ENCODE measurements around the gene CSNK1E.
"Not testable (repeated sequence)": the region's sequence is repeated elsewhere in the genome, so short reads cannot be mapped to it uniquely, and the experiment has no call there.

CSNK1E gene

DNA sequence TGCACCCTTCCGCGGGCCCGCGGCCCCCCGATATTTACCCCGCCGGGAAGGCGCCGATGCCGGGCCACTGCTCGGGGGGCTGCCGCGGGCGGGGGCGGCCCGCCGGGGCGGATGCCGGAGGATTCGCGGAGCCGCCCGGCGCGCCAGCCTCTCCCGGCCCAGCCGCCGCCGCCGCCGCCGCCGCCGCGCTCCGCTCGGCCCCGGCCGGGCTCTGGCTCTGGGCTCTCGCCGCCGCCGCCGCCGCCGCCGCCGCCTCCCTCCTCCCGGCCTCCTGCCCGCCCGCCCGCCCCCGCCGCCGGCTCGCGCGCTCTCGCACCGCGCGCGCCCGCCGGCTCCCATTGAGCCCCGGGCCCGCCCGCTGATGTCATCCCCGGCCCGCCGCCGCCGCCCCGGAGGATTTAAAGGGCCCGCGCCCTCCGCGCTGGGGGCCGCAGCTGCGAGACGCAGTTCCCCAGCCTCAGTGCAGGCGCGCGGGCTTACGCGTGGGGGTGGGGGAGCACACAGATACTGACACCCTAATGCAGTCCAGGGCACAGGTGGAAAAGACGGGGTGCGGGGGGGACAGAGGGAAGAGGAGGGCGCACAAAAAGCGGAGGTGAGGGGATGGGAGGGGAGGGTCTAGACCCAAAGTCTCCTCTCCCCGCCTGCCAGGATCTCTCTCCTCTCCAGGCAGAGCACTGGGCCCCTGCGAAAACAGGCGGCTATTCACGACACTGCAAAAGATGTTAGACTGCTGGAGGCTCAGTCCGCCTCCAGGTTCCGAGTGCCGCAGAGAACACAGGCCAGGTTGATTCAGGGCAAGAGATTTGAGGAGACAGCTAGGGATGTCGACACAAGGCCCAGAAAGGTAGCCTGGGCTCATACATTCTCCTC is at the start of gene CSNK1E:
Gene CSNK1E, minus strand, starts transcription at position 312 of the 873 bp plus-strand sequence. CDS start 3,276 bp downstream, outside the sequence.
- peak in 2 of 4 experiments; percentile 54 to 55 for DNase-seq (ENCODE audit: low read depth in 4 of 4, low spot score in 1 of 4)

DNA sequence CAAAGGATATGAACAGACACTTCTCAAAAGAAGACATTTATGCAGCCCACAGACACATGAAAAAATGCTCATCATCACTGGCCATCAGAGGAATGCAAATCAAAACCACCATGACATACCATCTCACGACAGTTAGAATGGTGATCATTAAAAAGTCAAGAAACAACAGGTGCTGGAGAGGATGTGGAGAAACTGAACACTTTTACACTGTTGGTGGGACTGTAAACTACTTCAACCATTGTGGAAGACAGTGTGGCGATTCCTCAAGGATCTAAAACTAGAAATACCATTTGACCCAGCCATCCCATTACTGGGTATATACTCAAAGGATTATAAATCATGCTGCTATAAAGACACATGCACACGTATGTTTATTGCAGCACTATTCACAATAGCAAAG is 48.6 kb upstream of the CSNK1E start:
- not testable (repeated sequence) for DNase-seq (ENCODE audit: low read depth in 4 of 4, low spot score in 1 of 4)

DNA sequence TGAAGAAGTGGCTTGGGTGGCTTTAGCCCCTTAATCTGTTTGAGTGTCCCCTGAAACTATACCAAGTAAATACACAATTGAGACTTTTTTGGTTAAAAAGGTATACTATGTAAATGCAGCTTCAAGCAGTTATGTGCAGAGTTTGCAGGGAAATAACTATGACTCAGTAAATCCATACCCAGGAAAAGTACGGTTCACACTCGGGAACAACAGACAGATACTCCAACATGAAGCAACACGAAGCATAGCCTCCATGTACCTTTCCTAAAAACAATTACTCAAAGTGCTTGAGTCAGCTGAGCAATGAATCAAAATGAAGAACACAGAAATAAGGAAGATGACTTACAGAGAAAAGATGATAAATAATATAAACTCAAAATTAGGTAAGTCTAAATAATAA is 47.9 kb upstream of the CSNK1E start:
- DNase-seq (ENCODE audit: low read depth in 4 of 4, low spot score in 1 of 4), result not testable (repeated sequence)

DNA sequence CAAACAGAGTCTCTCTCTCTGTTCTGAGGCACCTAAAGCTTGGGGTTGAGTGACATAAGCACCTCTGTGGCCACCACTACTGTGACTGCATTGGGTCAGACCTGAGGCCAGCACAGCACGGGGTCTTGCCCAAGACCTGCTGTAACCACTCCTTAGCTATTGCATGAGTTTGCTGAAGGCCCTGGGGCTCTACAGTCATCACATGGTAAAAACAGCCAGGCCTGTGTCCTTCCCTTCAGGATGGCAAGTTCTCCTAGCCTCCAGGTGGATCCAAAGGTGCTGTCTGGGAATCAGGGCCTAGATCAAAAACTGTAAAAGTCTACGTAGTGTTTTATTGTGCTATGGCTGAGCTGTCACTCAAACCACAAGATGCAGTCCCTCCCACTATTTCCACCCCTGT is 43.3 kb upstream of the CSNK1E start:
- DNase-seq (ENCODE audit: low read depth in 4 of 4, low spot score in 1 of 4), result not testable (repeated sequence)

DNA sequence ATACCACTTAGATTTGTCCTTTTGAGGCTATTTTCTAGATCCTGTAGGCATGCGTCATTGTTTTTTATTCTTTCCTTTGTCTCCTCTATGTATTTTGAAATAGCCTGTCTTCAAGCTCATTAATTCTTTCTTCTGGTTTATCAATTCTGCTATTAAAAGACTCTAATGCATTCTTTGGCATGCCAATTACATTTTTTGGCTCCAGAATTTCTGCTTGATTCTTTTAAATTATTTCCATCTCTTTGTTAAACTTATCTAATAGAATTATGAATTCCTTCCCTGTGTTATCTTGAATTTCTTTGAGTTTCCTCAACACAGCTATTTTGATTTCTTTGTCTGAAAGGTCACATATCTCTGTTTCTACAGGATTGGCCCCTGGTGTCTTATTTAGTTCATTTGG is 42.6 kb upstream of the CSNK1E start:
- not testable (repeated sequence) for DNase-seq (ENCODE audit: low read depth in 4 of 4, low spot score in 1 of 4)

DNA sequence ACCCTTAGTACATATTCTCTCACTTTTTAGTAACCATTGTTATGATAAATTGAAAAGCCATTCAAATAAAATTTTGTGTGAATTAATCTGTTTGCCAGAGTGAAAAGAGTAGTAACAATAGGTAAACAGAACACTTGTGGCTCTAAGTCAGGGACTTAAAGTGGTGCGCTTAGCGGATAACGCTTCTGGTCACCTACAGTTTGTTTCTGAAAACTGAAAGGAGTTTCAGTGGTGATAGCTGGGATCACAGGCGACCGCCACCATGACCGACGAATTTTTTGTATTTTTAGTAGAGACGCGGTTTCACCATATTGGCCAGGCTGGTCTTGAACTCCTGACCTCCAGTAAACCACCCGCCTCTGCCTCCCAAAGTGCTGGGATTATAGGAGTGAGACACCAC is 40.7 kb upstream of the CSNK1E start:
- not testable (repeated sequence) for DNase-seq (ENCODE audit: low read depth in 4 of 4, low spot score in 1 of 4)

DNA sequence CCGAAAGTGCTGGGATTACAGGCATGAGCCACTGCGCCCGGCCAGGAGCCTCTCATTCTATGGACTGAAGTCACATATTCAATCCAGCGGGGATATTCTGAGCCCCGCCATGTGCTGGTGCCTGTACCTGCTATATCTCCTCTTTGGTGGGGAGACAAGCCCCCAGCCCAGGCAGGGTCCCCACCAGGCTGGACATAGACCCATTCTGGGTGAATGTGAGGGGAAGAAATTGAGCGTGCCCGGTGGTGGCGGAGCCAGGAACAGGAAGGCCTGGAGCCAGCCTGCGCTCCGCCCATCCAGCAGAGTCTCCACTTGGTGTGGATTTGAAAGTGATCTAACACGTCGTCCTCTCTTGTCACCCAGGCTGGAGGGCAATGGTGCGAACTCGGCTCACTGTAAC is 38.0 kb upstream of the CSNK1E start:
- no peak for DNase-seq (ENCODE audit: low read depth in 4 of 4, low spot score in 1 of 4)

DNA sequence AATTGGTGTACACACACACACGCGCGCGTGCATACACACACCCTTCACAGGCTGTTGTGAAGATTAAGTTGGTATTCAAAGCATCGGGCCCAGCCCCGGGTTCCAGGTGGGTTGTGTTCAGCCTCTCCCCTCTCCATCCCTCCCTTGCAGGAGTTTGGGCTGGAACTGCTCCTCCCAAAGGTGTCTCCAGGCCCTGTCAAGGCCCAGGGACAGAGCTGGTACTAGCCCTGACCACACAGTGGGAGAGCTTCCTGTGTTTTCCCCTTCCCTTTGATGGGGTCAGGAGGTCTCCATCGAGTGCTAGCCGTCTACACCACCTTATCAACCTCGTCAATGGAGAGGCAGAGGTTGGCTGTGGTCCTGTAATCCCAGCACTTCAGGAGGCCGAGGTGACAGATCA is 36.5 kb upstream of the CSNK1E start:
- no peak for DNase-seq (ENCODE audit: low read depth in 4 of 4, low spot score in 1 of 4)

DNA sequence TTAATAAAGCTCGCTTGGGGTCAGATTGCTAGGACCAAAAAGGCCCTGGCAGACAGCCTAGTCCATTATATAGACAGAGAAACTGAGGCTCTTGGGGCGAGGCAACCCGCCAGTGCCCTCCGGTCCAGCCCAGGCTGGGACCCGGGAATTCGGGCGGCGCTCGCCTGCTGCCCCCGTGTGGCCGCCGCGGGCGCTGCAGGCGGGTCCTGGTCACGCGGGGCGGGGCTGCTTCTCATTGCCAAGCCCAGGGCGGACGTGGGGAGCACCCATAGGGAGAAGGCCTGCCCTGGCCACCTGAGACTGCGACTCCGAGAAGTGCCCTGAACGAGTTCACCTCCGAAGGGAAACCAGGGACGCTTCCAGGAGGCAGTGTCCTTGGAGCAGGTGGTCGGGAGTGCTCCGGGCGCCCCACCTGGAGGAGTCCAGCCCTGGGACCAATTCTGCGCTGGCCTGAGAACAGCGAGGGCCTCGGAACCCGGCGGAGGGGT is 36.0 kb upstream of the CSNK1E start:
- peak; percentile 18 to 62 (median 51) for DNase-seq (ENCODE audit: low read depth in 4 of 4, low spot score in 1 of 4)

DNA sequence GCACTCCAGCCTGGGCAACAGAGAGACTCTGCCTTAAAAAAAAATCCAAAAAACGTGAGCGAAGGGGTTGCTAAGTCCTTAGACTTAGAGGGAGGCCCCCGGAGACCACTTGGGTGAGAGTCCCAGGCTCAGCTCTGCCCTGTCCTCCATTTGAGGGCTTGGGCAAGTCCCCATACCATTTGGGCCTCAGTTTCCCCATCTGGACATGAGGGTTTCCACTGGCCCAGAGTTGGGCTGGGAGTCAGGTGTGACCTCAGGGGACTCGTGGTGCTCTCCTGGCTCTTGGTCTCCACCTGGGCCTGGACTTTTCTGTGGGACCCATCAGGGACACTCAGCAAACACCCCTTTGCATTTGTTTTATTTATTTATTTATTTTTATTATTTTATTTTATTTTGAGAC is 35.2 kb upstream of the CSNK1E start:
- no peak for DNase-seq (ENCODE audit: low read depth in 4 of 4, low spot score in 1 of 4)

DNA sequence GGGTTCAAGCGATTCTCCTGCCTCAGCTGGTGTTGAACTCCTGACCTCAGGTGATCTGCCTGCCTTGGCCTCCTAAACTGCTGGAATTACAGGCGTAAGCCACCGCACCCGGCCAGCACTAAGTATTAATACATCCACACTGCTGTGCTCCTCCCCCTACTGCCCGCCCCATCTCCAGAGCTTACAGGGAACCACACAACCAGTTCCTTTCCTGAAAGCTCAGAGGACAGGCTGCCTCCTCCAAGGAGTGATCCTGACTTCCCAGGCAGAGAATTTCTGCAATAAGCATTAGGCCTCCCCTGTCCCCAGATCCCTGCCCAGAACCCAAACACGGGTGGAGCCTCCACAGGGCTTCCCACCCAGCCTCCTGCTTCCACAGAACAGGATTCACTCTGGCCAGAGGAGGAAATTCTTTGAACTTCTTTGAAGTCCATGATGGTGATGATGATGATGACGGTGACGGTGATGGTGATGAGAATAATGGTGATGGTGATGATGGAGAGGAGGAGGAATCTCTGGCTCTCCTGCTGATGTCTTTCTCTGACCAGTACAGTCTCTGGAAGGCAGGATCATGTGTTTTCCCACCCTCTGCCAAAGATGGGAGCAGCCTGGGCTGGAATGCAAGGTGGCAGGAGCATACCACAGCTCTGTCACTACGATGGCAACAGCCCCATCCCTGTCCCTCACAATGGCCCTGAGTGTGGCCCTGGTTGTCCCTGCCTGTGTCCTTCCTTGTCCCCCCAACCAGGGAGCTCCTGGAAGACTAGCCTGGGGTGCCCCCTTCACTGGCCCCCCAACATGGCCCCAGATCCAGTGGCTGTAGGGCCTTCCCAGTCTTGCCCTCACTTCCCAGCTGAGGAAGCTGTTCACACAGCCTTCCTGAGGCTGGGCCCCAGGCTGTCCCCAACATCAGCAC is 33.5 kb upstream of the CSNK1E start:
- no peak for DNase-seq (ENCODE audit: low read depth in 4 of 4, low spot score in 1 of 4)

DNA sequence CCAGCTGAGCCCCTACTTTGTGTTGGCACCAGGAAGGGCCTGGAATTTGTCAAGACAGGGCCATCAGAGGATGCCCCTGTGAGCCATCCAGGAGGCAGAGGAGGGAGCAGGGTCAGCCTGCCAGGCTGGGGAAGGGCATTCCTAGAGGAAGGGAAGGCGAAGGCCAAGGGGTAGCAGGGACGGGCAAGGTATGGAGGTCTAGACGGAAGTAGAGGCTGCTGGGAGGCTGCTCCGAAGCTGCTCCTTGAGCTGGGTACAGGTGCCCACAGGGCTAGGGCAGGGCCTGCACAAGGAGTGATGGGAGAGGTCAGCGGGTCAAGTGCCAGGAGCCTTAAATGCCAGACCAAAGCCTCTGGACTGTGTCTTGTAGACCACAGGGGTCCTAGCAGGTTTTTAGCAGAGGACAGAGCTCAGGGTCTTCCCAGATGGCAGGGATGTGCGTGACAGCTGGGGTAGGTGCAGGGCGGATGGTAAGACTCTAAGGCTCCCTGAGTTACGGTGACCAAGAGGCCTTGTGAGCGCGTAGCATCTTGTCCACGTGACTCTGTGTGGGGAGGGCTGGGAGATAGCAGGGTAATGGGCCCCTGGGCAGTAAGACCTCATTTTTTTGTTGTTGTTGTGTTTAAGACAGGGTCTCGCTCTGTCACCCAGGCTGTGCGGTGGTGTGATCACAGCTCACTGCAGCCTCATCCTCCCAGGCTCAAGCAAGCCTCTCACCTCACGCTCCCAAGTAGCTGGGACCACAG is 31.7 kb upstream of the CSNK1E start:
- no peak for DNase-seq (ENCODE audit: low read depth in 4 of 4, low spot score in 1 of 4)

DNA sequence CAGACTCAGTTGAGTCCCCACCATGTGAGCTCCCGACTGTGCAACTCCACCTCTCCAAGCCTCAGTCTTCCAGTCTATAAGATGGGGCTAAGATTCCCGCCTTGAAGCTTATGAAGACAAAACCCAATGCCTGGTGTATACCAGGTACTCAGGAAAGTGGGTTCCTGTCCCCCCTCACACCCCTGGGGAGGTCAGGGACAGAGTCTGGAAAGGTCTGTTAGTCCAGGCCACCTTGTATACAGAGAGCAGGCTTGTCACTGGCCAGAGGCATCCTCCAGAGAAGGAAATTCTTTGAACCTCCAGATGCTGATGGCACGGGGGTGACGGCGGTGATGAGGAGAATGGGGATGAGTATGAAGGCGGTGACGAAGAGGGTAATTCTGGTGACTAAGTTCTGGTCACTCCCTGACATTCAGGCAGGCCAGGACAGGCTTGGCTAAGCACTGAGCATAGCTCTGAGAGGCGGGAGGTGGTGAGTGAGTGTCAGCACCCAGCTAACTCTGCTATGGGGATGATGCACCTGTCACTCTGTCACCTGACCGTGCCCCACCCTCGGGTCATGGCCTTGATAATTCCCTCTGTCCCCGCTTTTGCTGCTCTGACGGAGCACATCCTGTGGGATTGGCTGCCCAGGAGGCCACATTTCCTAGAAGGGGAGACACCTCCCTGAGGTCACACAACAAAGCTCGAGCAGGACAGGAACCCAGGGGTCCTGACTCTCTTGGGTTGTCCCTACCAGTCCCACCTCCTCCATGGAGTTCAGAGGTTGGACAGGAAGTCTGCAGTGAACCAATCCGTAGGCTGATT is 30.9 kb upstream of the CSNK1E start:
- DNase-seq (ENCODE audit: low read depth in 4 of 4, low spot score in 1 of 4), result no peak

DNA sequence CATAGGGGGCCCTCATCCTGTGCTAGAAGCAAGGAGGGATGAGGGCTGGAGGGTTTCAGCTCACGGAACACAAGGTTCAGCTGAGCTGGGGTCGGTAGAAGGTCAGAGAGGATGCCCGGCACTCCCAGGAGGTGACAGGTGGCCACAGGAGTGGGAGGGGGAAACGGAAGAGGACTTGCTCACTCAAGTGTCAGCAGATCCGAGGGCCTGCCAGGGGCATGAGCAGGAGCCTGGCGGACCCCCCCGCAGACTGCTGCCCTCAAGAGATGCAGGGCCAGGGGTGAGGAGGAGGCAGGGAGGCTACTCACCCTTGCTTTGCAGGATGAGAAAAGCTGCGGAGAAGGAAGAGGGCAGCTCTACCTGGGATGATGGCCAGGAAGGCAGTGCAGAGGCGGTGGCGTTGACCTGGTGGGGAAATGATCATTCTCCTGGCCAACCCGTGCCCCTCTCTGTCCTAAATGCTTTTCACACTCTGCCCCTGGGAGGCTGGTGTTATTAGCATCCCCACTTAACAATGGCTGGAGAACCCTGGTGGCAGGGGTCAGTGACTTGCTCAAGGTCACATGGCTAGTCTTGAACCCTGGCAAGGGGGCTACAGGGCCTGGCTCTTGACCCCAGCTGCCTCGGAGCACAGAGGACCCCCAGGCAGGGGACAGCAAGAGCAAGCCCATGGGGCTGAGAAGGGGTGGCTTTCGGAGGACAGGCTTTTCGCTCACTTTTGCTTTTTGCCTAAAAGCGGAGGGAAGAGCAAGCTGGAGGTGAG is 30.1 kb upstream of the CSNK1E start:
- no peak for DNase-seq (ENCODE audit: low read depth in 4 of 4, low spot score in 1 of 4)

DNA sequence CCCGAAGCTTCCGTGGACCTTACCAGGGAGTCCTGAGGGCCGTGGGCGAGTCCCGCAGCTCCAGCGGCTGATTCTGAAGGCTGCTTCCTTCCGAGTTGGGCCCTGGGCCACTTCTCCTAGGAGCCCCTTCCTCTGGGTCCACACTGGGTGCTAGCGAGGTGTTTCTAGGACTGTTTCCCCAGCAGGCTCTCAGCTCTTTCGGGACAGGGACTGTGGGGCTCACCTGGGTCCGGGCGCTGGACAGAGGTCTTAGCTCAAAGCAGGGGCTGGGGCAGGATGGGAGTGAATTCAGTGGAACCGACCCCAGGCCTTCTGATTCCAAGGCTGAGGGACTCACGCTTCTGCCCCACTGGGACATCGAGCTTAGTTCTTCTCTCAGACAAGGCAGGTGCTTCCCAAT is 29.3 kb upstream of the CSNK1E start:
- no peak for DNase-seq (ENCODE audit: low read depth in 4 of 4, low spot score in 1 of 4)

DNA sequence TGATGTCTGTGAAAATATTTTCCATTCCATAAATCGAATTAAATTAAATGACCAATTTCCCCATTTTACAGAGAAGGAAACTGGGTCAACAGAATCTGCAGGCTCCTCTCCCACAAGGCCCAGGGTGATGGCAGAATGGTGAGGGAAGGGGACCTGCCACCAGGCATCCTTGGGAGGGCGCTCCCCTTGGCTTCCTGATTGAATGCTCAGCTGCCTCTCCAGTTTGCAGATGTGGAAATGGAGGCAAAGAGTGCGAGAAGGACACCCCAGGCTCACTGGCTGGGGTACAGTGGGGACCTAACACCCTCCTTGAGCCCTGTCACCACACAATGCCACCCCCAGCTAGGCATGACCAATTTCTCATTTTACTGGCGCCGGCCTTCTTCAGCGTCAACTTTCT is 28.5 kb upstream of the CSNK1E start:
- no peak for DNase-seq (ENCODE audit: low read depth in 4 of 4, low spot score in 1 of 4)

DNA sequence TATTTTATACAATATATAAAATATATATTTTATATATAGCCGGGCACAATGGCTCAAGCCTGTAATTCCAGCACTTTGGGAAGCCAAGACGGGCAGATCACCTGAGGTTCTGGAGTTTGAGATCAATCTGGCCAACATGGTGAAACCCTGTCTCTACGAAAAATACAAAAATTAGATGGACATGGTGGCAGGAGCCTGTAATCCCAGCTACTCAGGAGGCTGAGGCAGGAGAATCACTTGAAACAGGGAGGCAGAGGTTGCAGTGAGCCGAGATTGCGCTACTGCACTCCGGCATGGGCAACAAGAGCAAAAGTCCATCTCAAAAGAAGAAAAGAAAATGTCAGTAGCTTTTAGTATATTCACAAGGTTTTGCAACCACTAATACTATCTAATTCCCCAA is 22.7 kb upstream of the CSNK1E start:
- DNase-seq (ENCODE audit: low read depth in 4 of 4, low spot score in 1 of 4), result not testable (repeated sequence)

DNA sequence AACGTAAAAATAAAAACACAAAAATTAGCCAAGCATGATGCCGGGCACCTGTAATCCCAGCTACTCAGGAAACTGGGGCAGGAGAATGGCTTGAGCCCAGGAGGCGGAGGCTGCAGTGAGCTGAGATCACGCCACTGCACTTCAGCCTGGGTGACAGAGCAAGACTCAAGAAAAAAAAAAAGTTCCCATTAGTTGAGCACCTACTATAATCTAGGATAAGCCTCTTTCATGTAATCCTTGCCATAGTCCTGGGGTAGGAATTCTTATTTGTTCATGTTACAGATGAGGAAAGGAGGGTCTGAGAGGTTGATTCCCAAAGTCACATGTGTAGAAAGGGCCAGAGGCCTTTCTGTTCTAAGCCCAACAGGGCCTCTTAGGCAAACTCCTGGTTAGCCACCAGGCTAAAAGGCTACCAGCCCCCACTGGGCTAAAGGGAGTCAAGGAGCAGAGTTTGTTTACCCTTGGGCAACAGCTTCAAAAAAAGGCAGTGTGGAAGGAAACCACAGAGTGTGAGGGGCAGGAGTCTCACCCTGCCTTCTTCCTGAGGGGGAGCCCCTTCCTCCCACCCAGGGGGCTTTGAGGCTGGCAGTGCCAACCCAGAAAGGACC is 21.6 kb upstream of the CSNK1E start:
- DNase-seq (ENCODE audit: low read depth in 4 of 4, low spot score in 1 of 4), result no peak

DNA sequence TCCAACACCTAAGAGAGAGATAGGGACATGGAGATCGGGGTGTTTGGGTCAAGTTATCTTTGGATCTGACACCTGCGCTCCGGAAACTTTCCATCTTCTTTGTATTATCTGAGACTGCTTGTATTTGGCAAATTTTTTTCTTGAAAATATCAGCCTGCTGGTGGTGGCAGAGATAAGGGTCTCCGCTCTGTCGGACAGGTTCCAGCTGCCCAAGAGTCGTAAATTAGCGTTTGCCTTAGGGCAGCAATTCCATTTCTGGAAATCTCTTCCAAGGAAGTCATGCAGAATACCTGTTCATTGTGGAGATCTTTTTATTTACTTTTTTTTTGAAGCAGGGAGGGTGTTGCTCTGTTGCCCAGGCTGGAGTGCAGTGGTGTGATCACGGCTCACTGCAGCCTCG is 19.5 kb upstream of the CSNK1E start:
- no peak for DNase-seq (ENCODE audit: low read depth in 4 of 4, low spot score in 1 of 4)
